HK-2 (cell line): ENCODE measurements around the gene MAS1.

Source experiments
- DNase-seq: peaks from one replicate; pipeline ENCODE4 v3.0.0-alpha.2; 2018; ENCODE audit not compliant: unreplicated experiment

Gene MAS1

DNA sequence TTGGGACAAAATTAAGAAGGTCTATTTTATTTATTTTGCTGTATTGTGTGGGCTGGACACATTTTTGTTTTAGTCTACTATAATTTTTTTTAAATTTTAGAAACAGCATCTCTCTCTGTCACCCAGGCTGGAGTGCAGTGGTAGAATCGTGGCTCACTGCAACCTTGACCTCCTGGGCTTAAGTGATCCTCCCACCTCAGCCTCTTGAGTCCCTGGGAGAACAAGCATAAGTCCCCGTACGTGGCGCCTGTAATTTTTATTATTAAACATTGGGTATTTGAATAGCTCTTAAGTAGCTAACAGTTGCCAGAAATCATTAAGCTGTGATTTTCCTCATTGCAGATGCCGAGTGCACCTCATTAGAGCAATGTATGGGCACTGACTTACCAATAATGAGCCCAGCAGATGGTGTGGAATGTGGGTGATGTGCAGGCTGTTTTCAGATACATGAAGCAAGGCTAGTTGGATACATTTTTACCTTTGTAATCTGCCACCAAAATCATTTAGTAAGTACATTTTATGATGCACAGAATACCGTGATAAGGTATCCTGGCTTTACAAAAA lies 10.3 kb upstream of the MAS1 start:
- DNase-seq, result no peak

DNA sequence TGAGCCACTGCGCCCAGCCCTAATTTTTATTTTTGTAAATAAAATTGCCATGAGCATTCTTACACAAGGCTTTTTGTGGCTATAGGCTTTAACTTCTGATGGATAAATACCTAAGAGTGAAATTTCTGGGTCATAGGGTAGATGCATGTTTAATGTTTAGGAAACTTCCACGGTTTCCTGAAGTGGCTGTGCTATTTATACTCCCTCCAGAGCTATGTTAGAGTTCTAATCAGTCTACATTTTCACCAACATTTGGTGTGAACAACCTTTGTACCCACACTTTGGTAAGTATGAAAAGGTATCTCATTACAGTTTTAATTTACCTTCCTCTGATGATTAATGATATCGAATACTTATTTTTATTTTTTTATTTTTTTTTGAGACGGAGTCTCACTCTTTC lies 6.1 kb upstream of the MAS1 start:
- DNase-seq, result no peak

DNA sequence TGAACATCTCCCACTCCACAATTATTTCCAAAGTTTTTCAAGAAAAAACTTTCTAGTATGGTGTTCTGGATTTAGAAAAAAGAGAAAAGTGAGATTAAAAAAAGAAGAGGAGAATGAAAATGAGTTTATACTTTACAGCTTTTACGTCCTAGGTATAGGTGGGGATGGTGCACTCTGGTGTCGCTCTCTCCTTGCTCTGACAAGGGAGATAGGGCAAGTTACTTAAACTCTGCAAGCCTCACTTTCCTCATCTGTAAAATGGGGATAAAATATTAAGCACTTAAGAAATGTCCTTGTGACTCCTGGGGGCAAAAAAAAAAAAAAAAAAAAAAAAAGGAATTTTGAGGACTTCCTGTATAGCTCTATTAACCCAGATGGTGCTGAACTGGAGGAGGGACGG lies 4.5 kb upstream of the MAS1 start:
- DNase-seq, result no peak

DNA sequence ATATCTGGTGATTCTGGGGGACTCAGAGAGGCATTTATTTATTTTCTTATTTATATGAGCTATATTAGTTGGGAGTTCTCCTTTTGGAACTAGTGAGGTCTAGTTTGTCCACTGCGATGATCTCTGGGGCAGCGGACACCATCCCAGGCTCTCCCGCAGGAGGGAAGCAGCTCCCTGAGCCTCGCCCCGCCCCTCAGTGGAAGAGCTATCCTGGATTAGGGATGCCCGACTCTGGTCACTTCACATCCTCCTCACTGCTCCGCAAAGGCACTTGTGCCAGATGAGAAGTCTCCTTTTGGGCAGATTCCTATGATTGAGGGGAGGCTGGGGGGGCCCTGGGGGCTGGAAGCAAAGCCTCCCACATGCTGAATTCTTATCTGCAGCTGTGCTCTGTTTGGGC lies 3.6 kb upstream of the MAS1 start:
- no peak for DNase-seq

DNA sequence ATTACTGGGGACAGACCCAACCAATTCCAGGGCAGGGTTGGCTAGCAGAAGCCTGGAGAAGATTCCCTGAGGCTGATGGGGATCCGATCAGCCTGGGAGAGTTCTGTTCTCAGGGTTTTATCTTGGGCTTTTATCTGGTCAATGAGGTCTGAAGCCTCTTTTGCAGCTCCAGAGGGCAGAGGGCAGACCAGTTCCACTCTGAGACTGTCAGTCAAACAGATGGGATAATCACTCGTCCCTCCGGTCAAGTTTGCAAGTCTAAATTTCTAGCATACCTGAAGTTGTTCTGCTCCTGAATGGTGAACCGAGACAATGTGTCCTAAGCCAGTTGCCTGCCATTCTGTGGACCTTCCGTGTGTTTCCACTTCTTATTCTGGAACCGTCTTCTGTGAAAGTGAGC lies 3.0 kb upstream of the MAS1 start:
- no peak for DNase-seq

DNA sequence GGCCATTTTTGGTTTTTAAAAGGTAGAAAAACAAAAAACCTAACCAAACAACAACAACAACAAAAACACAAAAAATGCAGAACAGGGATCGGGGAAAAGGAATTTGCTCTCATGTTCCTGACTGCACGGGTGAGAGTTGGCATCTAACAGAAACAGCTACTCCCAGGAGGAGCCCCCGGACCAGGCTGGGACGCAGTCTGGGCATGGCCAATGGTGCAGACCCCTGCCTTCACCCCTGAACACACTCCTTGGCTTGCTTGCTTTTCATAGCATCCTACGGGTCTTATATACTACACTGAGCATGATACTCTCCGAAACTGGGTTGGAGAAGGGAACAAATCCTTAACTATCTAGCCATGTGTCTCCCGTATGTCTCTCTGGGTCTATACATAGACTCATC lies 587 bp upstream of the MAS1 start:
- DNase-seq, result no peak

DNA sequence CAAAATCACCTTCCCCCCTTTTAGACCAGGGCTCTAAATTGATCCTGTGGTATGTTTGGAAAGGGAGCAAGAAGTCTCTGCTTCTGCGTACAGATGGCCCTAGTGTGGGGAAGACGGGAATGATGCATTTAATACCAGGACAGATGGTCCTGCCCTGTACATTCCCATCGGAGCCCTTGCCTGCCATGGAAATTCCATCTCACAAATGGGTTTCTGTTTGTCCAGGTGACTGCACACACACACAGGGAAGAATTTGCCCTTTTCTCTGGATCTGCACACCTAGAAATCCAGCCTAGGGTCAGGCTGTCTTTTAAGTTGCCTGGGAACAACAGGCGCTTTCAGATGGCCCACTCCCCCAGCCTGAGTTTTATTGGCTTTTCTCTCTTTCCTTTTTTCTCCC lies 1.3 kb downstream of the MAS1 start:
- DNase-seq, result no peak

DNA sequence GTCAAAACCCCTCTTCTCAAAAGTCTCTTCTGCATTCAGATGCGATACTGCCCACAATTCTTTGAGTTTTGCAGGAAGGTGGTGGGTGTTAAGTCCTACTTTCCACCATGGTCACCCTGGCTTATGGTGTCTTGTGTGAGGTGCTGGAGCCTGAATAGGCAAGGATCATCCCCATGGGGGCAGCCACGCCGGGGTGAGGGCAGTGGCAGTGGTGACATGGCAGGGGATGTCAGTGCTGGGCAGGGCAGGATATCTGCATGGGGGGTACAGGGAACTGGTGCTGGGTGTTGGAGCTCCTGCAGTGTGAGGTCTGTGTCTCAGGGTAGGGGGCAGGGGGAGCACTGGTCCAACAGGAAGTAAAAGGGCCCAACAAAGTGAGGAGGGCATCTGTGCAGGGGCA lies 2.3 kb downstream of the MAS1 start:
- no peak for DNase-seq

DNA sequence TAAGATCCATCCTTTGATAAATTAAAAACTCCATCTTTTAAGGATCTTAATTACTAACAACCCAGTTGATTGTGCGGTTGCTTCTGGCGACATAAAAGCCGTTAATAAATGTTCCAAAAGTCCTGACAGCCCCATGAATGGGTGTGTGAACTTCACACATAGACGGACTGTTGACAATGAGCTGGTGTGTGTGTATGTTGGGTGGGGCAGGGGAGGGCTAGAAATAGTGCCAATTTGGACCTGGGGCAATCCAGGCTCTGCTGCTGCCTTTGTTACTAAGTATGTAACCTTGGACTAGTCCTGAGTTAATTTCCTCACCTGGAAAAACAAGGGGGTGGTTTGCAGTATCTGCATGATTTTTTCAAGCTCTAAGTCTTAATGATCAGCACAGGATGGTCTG lies 4.2 kb downstream of the MAS1 start:
- no peak for DNase-seq

DNA sequence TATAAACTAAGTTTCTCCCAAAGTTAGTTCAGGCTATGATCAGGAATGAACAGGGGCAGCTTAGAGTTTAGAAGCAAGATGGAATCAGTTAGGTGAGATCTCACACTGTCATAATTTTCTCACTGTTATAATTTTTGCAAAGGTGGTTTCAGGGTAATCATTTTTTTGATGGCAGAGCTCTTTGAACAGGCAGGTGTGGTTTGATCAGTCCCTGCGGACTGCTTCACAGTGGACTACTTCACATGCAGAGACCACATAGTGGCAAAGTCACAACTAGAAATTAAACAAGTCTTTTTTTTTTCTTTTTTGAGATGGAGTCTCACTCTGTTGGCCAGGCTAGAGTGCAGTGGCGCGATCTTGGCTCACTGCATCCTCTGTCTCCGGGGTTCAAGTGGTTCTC lies 6.8 kb downstream of the MAS1 start:
- no peak for DNase-seq

DNA sequence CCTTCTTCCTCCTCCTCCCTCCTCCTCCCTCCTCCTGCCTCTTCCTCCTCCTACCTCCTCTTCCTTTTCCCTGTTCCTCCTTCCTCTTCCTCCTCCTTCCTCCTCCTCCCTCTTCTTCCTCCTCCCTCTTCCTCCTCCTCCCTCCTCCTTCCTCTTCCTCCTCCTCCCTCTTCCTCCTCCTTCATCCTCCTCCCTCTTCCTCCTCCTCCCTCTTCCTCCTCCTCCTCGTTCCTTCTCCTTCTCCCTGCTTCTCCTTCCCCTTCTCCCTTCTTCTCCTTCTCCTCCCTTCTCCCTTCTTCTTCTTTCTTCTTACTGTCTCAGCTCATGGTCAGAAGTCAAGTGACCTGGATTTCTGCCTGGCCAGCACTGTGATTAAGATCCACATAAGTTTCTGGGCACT lies 7.7 kb downstream of the MAS1 start:
- no peak for DNase-seq

DNA sequence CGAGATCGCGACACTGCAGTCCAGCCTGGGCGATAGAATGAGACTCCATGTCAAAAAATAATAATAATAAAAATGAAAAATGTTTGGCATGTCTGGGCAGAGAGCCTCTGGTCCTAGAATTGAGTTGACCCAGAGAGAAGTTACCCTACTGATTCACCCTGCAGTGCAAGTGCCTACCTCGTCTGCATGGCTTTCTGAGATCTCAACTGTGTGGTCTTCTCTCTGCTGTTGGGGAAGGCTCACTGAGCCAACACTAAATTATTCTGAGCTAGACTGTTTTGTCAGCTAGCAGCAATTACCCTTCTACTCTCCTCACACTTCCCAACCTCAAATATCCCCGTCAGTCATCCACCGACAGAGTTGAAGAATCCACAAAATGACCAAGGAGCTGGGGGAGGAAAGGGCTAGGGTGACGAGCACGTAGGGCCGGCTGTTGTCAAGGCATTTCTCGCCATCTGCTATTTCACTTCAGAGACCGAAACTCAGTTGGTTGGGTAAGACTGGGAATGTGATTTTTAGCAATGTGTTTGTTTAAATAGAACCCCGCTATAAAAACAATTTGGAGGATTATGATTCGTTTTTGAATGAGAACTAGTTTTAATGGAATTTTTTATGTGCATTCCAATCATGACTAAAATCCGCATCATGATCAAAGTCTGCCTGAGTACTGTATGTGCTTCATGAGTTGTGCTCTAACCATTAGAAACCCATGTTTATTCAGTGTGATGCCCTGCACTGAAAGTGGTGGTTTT lies 9.4 kb downstream of the MAS1 start:
- peak; percentile 39 for DNase-seq

DNA sequence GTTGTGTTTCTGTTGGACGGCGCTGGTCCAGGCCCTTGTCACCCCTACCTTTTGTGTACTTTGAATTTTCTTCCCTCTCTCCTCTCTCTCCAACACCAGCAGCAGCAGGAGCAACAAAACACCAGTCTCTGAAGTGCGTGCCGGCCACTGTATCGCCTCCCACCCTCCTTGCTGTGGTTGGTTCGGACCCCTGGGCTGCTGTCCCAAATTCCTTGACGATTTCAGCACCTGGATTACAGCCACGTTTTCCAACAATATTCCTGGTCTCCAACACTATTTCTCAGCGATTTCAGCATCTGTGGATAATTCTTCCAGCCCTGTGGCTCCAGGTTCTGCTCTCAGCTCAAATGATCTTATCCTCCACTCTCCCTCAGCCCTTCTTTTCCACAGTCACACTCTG lies 11.8 kb downstream of the MAS1 start:
- no peak for DNase-seq

DNA sequence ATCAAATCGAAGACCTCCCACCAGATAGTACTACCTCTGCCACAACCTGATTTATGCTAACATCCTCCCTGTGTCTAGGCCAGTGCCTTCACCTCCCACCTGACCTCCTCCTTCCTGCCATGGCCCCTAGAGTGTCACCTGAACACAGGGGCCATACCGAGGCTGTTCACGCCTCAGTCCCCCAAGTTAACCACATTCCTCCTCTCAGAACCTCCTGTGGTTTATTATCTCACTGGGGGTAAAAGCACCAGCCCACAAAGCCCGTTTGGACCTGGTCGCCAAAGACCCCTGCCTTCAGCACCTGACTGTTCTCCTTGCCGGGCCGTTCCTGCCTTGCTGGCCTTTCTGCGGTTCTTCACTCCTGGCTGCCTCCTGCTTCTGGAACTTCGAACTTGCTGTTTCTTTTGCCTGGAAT lies 13.7 kb downstream of the MAS1 start:
- no peak for DNase-seq

DNA sequence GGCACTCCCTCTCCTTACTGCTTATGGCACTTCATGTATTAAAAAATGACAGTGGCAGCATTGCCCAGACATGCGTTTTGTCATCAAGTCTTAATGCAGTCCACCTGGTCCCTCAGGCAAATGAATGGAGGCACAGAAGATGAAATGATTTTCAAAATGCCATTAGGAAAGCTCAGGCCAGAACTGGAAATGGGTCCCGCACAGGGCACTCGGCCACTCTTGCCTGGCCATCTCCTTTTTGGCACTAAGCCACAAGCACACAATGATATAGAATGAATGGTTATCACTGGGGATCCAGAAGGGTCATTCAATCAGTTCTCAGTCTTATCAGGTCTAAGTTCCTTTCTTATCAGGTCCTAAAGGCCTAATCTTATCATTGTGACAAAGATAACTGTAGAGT lies 15.6 kb downstream of the MAS1 start:
- no peak for DNase-seq

DNA sequence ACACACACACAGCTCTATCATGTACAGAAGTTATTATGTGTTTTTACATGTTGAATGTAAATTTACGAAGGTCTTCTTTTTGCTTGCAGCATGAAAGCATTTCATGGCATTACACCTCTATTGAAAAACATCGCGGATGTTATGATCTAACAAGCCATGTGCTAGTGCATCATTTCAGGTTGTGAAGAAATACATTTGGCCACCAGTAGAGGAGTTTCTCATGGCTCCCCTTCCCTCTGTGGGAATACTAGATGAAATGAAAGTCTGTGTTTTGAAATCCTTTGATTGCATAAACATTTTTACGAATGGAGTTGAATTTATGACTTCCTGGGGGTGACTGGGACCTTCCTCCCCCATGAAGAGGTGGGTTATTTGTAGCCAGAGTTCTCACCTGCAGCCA lies 17.7 kb downstream of the MAS1 start:
- DNase-seq, result no peak

DNA sequence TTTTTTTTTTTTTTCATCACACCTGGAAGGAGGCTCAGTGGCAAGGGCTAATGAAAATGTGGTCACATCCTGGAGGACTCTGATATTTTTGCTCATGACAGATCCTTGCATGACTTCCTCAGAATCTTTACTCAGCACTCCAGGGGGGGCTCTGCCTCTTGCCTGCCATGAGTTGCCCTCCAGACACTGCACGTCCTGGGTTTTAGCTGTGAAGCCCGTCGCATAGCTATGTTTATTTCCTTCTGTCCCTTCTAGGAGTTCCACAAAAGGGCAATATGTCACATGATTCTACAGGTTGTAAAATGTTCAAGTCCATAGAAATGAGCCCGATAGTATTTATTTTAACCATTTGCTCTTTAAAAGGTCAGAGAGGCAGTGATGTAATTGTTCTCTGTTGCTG lies 18.2 kb downstream of the MAS1 start:
- DNase-seq, result no peak

DNA sequence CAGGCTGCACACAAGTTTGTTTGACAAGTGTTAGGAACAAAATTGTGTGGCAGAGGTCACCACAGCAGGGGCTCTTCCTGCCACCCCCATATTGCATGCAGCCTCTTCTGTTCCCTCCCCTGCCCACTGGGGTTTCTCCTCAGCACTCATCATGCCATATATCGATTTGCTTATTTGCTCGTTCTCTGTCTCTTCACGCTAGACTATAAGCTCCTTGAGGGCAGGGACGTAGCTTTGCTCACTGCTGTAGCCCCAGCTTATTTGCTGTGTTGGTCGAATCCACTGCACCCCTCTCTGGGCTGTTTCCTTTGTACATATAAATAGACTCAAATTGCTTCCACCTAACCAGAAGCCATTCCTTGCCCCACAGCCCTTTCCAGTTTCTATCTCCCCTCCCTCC lies 19.6 kb downstream of the MAS1 start:
- DNase-seq, result no peak

DNA sequence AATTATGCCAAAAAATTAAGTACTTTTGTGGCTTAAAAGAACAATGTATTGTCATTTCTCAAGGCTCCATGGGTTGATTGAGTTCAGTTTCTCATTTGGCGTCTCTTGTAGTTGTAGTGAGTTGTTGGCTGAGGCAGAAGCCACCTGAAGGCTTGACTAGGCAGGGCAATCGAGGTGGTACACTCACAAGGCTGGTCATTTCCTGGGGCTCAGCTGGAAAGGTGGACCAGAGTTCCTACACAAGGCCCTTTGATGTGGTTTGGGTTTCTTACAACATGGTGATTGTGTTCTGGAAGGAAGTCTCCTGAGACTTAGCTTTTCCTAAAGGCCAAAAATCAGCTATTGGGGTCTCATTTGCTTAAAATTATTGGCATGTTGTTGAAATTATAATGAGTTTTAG lies 22.6 kb downstream of the MAS1 start:
- DNase-seq, result no peak

DNA sequence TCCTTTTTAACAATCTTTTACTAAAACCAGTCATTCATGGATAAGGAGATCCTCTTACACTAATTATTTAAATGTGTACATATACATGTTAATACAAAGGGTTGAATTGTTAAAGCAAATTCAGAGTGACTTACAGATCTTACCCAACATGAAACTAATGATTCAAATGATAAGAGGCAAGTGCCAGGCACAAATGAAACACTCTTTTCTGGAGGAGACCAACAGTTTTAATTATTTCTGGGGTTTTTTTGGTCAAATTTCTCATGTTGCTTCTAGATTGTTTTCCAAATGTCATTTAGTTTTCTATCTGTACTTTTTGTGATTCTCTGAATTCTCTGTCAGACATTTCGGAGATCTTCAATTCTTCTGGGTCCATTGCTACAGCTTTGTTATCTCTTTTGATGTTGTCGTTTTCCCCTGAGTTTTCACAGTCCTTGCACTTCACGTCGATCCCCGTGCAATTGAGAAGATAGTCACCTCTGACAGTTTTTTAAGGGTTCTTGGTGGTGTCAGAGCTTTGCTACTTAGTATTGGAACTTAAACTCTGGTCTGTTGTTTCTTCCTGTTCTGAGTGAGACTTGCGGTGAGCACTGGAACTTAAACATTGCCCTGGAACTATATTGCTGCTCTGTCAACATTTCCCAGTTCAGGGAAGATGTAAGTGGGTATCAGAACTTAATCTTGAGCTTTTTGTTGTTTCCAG lies 23.2 kb downstream of the MAS1 start:
- DNase-seq, result no peak

DNA sequence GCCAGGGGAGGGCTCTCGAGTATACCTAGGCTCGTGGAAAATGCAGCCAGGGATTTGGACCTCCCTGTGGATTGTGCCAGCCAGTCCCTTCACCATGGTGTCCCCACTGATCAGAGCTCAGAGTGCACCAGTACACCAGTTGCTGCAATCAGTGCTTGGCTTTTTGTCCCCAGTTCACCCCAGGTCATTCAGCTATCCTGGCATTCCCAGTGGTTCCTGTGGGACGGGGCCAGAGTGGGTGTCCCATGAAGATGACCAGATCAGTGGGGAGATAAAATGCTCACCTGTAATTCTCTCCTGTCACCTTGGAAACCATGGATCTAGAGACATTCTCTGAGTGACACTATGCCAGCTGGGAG lies 23.8 kb downstream of the MAS1 start:
- no peak for DNase-seq

DNA sequence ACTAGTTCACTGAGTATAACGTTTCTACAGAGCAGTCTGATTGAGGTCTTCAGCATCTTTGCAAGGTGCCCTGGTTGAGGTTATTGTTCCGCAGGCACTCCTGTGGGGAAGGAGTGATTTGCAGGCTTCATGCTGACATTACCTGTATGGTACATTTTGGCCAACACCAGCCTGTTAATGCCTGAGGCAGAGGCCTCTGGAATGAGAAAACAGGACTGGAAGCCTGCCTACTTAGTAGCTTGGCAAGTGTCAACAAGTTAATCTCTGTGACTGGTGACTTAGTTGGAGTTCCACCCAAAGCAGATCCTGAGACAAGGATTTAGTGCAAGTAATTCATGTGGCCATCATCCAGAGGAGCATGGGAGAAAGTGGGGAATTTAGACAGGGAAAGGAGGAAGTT lies 24.6 kb downstream of the MAS1 start:
- DNase-seq, result no peak

DNA sequence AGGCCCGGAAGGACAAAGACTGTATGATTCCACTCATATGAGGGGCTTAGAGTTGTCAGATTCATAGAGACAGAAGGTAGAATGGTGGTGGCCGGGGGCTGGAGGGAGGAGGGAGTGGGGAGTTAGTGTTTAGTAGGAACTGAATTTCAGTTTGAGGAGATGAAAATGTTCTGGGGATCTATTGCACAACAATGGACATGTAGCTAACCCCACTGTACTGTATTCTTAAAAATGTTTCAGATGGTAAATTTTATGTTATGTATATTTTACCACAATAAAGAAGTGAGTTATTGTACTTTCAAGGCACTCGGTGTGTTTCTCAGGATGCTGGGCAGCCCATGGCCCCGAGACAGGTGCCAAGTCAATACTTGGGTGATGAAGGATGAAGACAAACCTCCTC lies 25.4 kb downstream of the MAS1 start:
- DNase-seq, result no peak

DNA sequence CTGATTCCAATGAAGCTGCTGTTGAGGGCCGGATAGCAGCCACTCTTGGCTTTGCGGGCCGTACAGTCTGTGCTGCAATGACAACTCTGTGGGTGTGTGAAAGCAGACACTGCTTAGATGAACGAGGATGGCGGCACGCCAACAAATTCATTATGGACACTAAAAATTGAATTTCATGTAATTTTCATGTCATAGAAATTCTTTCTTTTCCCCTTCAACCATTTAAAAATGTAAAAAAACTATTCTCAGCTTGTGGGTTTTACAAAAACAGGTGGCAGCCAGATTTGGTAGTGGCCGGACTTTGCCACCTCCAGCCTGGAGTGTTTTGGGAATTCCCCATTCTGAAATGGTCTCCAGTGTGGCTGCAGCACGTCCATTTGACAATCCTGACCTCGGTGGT lies 26.0 kb downstream of the MAS1 start:
- DNase-seq, result no peak
